Ureter (tissue), 1 donor: Measurements from ENCODE around the gene TBCD. TPM values are rescaled to one million over a fixed set of nuclear protein-coding genes. Genes with fewer than 3 reads are reported as not detected.

Experiments used
- DNase-seq: peaks from one replicate; pipeline ENCODE4 v3.0.0-alpha.2; 2020; ENCODE audit warnings: low spot score
- total RNA-seq: library from RNA; stranded (reverse); gene quantifications from one replicate; pipeline ENCODE4 v1.2.4, GENCODE V29; 2023
- donor health status: DM: yes; HTN: yes; CAD: no.

The TBCD gene
- total RNA-seq, 1 donor from 2014 or later: 122 TPM

DNA sequence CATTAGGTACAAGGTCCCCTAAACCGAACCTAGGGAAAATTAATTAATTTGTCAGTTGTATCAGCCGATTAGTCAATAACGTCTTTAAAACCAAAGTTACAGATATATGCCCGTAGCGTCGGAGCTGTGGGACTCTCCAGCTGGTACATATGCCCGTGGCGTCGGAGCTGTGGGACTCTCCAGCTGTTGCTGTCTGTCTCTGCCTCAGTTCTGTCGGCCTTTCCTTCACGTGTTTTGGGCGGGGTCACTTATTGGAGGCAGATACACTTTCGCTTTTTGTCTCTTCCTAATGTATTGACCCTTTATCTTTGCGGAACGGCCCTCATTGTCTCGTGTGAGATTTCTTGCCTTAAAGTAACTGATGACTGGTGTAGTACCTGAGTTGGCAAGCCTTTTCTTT, 150.0 kb downstream of the TBCD start:
- DNase-seq: no peak

DNA sequence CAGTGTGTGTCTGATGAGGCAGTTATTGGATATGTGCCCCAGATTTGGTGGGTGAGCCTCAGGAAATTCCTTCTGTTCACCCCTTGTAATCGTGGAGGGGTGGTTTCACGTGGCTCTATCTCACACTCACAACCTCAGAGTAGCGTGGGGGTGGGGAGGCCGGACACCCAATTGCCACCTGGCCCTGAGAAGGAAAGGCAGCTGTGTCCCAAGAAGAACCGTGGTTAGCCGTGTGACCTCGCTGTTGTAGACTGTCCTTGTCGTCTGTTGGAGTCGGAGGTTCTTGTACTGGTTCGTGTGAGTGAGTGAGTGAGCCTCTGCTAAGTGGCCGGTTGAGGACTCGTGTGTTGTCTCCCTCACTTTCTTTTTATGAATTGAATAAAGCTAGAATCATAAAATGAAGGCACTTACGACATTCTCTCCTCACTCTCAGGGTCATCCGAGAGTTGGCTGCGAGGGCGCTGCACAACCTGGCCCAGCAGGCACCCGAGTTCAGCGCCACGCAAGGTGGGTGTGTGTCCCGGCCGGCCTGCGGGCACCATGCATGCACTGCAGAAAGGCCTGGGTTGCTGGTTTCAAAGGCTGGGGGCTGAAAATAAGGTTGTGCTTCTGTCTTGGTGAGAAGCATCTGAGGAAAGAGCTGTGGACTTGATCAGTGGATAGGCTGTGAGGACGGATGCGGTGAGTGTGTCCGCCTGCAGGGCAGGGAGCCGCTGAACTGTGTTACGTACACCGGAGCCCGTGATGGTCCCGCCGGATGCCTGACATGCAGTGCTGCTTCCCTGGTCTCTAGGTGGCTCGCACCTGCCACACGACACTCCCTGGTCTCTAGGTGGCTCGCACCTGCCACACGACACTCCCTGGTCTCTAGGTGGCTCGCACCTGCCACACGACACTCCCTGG, 151.4 kb downstream of the TBCD start:
- DNase-seq: no peak

DNA sequence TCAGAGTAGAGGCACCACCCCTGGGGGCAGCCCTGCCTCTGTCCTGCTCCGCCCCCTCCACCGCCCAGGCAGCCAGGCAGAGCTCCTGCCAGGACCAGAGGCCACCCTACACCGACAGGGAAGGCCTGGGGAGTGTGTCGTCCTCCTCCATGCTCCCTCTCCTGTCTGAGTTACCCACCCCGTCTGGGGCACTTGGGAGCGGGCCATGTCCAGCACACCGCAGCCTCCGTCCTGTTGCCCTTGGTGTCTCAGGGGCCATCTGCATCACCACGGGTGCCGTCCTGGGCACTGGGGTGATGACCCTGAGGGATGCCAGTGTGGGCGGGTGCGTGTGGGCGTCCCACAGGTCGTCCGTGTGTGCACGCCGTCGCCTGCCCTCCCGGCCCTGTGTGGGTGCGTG, 153.3 kb downstream of the TBCD start:
- DNase-seq: no peak

DNA sequence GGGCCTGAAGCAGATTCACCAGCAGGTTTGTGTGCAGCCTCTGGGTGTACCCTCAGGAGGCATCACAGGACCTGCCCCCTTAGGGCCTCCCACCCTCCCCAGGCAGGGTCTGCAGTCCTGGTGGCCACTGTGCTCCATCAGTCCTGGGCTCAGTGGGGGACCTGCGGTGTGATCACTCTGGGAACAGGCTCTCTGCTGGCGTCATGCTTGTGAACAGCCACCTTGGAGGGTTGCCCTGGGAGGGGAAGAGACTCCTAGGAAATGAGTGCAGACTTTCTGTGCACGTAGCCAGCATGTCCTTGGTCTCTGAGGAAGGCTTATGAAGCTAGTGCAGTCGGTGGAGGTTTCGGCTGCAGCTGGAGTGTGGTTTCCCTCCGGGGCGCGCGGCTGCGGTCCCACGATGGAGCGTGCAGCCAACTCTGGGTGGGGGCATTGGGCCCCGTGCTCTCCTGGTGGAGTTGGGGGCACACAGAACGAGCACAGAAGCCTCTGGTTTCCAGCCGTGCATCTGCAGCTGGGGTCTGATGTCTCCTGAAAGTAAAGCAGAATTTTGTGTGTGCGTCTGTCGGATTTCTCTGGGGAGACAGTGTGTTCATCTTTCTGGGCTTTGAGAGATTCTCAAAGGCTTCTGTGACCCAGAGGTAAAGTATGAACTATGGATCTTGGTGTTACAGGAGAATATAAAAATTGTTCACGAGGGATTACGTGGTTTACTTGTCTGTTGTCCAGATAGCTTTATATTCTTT, 156.1 kb downstream of the TBCD start:
- DNase-seq: no peak

DNA sequence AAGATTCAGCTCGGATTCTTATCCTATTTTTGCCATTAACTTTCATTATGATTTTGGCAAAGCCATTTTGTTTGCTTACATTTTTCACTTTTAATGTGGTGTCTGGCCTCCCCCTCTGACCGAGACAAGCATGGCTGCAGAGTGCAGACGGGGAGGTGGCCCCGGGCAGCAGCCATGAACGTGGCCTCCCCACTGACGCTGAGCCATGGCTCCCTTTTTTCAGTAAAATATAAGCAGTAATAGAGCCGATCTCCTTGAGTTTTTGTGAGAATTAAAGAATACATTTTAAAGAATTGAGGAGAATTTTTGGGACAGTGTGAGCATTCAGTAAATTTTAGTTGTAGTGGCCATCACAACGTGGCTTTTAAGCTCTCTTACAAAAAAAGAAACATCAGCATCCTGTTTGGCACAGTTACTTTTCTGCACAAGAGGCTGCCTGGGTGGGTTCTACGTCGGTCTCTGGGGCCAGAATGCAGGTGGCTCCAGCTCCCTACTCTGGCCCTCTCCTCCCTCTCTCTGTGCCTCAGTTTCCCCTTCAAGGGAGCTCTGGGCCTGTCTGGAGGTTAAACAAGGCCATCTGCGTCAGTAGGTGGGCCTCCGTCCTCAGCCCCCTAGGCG, 156.8 kb downstream of the TBCD start:
- no peak for DNase-seq

DNA sequence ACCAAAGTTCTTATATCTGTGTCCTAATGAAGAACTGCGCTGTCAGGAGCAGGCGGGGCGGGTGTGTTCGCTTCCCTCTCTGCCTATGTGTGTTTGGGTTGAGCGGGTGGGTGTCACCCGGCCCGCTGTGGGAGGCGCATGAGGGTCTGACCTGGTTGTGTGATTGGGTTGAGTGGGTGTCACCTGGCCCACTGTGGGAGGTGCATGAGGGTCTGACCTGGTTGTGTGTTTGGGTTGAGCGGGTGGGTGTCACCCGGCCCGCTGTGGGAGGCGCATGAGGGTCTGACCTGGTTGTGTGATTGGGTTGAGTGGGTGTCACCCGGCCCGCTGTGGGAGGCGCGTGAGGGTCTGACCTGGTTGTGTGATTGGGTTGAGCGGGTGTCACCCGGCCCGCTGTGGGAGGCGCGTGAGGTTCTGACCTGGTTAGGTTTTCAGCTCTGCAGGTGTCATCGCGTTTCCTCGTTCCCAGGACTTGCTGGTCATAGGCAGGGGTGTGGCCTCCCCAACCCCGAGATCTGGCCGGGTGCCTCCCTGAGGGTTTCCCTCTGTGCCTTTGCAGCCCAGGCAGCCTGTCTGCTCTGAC, 157.5 kb downstream of the TBCD start:
- DNase-seq: peak; percentile 60

DNA sequence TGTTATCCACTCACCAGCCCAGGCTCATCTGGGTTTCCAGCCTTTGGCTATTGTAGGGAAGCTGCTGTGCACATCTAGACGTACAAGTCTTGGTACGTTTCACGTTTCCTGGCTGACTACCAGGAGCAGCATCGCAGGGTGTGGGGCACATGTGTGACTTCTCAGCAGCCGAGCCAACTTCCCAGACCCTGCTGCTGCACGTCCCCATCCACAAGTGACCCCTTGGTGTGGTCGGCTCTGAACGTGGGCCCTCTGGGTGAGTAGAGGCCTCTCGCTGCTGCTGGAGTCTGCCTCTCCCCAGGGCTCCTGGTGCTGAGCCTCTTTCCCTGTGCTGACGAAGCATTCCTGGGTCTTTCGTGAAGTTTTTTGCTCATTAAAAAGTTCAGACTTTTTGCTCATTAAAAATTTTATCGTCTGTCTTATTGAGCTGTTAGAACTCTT, 158.2 kb downstream of the TBCD start:
- DNase-seq: no peak

DNA sequence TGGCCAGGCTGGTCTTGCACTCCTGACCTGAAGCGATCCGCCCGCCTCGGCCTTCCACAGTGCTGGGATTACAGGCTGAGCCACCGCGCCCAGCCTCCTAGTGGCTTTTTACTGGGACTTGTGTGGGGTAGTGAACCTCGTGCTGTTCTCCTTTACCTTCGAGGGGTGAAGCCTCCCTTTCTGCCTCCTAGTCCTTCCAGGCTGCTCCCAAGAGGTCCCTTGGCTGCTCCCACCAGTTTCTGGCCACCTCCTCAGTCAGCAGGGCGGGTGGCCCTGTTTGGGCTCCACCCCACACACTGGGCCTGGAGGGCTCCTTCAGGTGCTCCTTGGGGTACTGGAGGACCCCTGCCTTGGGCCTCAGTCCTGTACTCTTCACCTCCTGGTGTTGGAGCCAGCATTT, 158.9 kb downstream of the TBCD start:
- no peak for DNase-seq

DNA sequence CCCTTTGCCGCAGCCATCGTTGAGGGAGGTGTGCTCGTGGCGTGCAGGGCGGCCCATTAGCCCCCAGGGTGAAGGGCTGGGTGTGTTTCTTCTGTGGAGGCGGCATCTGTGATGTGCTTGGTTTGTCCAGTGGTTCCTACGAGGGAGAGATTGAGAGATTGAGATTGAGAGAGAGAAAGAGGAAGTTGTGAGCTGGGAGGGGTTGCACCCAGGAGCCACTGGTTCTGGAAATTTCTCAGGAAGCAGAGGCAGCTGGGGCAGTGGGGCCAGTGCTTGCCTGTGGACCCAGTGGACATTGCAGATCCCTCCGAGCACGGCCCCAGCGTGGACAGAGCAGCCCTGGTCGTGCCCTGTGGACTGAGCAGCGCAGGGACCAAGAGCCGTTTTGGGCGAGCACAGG, 160.0 kb downstream of the TBCD start:
- no peak for DNase-seq

DNA sequence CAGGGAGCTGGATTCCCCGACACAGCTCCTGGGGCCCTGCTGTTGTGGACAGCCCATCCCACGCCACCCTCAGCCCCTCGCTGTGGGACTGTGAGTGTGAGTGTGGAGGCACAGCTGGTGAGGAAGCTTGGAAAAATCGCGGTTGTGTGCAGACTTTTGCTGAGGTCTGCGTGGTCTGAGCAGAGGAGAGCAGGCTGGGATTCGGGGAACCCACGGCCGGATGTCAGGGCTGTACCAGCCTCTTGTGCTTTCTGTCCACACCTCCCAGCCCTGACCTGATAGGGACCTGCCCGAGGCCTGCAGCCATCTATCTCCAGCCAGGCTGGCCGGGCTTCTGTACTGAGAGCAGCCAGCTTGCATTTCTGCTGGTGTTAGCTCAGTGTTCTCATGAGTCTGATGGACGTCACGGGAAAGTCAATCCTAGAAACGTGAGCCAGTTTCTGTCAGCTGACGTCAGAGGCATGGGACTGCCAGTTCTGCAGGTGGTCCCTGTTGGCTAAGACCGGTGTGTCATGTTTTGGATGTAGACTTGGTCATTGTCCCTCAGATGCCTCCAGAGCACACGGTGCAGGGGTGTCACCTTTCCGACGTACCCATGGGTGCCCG, 160.7 kb downstream of the TBCD start:
- DNase-seq: no peak

DNA sequence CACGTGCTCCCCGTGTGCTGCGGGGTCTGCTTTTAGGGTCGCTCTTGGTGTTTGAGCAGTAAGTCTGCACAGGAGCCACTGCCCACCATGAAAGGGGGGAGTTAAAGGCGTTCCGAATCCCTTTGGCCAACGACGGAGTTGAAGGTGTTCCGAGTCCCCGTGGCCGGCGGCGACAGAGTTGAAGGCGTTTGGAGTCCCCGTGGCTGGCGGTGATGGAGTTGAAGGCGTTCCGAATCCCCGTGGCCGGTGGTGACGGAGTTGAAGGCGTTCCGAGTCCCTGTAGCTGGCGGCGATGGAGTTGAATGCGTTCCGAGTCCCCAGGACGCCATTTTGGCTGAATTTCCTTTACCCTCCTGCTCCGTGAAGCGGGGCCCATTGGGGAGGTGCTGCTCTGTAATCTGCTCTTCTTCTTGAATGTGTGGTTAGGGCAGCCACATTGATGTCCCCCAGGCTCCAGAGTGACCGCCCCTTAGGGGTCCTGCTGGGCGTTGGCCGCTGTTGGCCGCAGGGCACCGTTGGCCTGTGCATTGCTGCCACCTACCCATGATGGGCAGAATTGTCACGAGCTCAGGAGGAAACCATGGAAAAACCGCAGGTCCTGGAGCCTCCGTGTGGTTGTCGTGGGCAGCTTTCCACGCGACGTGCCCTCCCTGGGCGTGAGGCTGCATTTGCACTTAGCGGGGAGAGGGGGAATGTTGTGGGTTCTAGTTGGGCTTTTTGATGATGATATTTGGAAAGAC, 161.6 kb downstream of the TBCD start:
- DNase-seq: no peak

DNA sequence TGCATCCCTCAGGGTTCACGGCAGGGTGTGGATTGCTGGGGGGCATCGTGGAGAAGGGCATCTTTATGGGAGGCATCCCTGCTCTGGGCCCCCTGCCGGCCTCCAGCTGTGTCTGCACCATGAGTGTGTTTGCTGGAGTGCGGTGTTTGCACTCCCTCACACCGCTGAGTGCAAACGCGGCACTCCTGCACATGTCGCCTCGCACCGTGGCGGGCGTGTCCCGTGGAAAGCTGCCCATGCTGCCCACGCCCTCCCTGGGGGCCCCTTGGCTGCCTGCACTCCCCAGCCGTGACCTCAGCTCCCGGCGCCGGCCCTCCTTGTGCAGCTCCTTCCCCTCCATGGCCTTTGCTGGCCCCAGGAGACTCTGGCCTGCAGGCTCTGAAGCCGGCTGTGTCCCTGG, 162.5 kb downstream of the TBCD start:
- no peak for DNase-seq

DNA sequence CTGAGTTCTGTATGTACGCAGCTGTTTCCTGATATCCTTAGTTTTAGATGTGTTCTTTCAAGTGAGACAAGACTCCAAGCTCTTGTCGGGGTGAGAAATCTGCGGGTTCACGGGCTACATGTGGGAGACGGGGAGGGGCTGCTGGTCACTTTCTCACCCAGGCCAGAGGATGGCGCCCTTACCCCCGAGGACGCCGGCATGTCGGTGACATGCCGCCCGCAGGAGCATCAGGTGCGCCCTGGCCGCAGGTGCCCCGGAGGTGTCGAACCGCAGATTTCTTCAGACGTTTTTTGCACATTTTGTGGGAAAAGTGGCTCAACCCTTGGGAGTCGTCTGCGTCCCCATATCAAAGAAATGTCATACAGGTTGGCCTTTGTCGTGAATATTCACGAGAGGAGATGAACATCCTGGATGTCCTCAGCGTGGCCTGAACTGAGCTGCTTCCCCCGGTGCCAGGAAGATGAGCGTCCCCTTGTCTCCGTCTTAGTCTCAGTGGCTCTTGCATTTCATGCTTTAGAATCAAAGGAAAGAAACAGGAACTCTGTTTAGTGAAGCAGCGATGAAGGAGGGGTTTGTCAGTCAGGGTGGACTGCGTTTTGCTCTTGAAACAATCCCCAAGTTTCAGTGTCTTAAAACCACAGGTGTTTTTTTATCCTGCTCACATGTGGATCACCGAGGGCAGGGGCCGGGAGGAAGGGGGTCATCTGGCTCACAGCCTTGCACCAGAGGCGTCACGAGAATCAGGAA, 163.3 kb downstream of the TBCD start:
- DNase-seq: no peak

DNA sequence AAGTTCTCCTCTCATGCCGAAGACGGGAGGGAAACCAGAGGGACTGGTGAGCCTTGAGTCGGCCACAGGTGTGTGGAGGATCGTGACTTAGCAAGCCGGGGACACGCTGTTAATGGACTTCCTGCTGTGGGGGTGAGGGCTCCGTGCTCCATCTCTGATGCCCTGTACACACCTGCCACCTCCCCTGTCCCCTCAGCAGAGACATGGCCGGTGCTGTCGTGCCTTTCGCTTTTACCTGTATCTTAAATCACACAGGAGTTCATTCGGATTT, 163.8 kb downstream of the TBCD start:
- no peak for DNase-seq

DNA sequence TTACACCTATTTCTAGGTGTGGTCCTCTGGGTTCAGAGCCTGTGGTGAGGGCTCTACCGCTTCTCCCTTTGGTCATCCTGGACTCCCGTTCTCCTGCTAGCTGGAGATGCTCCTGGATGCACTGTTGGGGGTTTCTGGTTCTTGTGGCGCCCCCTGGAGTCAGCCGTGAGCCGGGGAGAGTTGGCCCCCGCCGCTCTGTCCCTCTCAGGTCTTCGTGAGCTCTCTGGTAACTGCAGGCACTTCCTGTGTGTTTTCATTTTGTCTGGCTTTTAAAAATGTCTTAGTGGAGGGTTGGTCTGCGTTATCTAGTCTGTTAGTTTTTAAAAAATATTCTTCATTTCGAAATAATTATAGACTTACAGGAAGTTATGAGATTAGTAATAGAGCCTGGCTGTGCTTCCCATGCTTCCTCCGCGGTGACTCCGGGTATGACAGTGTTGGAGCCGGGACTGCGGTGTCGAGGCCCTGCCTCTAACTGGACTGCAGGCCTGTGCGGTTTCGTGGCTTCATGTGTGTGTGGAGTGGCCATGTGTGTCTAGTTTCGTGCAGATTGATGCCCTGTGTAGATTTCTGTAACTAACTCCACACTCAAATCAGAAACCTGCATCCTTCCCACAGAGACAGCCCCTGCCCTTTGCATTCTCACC, 166.0 kb downstream of the TBCD start:
- no peak for DNase-seq

DNA sequence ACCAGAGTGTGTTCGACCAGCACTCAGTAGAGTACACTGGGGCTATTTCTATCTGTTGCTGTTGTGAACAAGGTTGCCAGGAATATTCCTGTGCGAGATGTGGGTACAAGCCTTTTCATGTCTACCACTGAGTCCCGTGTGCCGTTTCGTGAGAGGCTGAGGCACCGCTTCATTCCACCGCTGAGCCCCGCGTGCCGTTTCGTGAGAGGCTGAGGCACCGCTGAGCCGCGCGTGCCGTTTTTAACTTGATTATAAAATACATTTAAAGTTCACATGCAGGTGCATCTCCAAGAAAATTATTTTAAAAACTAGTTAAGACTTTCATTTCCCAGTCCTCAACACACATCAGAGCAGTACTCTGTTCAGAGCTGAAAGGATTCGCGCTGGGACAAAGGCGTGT, 166.6 kb downstream of the TBCD start:
- no peak for DNase-seq

DNA sequence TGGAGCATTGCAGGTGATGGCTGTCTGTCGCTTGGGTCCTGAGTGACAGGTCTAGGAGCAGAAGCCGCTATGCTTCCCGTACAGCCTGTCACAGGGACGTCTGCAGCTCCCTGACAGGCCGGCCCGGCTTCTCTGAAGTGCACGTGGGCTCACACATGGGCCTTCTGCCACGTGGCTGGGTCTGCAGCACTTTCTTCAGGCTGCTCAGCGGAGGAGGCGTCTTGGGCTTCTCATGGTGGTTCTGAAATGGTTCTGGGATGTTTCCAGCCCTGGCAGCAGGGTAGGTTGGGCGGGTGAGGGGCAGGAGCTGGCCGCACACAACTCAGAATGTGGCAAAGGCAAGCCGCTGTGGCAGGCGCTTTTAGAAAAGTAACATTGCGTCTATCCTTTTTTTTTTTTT, 168.3 kb downstream of the TBCD start:
- no peak for DNase-seq

DNA sequence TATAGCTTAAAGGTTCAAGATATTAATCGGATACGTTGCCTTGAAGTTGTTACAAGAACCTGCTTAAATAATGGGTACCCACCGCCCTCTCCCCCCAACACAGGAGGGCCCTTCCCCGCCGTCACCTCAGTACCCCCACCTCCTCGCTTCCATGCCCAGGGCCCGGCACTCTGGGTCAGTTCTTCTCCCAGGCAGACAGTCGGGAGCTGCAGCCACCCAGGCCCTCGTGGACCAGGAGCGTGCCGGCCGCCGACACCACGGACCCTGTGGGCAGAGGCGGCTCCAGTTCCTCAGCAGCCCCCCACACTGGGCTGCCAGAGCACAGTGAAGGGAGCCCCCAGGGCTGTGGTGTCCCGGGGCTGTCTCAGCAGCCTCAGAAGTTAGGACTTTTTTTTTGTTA, 168.8 kb downstream of the TBCD start:
- DNase-seq: no peak

DNA sequence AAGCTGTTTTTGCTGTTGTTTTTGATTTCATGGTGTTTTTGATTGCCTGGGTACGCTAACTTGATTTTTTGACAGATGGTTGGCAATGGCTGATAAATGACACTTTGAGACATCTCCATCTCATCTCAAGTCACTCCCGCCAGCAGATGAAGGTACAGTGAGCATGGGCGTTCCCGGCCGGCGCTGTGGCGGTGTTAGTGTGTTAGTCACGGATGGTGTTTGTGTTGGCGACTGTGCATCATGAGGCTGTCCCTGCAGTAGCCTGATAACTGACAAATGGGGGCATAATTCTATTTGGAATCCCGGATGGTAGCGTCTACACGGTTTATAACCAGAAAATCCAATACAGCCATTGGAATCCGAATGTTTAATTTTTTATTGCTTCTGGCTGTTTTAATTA, 169.6 kb downstream of the TBCD start:
- DNase-seq: no peak

DNA sequence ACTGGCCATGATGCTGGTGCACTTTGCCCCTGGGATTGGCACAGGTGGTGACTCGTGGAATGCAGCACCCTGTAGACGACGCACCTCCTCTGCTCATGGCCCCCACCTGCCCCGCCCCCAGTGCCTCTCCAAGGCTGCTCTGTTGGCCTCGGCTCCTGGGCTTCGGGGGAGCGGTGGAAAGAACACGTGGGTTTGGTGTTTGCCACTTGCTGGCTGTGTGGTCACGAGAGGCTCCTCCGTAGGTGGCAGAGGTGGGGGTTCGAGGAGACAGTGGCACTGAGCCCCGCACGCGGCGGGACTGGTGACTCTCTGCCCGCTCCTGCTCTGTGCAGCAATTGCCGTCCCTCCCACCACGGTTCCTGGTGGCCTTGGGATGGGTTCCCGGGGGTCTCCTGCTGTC, 170.8 kb downstream of the TBCD start:
- DNase-seq: no peak
